Measurements from ENCODE around the gene MAP3K14. TPM values are rescaled to one million over a fixed set of nuclear protein-coding genes. Genes with fewer than 3 reads are reported as not detected.

MAP3K14 gene
- total RNA-seq, 1 donor from 2014 or later = 0.34 TPM

DNA sequence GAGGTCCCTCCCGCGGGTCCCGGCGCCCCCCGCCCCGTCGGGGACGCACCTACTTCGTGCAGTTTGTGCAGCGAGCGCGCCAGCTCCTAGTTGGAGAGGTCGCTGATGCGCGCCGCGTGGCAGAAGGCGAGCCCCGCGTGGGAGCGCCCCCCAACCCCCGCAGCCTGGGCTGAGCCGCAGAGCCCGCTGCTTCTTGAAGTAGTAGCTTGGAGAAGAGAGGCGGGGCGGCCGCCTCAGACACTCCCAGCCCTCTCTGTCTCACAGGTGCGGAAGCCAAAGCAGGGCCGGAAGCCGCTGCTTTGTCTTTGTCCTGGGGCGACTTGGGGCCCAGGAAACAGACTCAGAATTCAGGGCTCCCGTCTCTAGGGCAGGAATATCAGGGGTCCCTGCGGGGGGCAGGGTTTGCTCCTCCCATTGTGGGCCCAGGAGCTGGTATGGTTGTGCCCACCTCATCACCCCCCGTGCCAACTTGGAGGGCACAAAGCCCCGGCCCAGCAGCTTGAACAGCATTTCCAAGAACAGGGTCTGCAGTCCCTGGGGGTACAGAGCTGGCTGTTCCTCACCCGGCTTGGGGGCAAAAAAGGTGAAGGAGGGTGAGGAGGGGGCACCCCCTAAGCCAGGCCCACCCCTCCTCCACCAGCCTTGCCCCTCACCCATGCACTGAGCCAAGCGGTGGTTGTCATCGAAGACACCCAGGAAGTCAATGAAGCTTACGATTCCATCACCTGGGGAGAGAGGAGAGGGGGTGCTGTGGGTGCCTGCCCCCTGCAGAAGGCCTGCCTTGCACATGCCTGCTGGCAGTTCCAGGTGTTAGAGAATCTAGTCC, 68.5 kb downstream of the MAP3K14 start:
- TF ChIP-seq EZH2 (IDR thresholded peaks at IDR 0.05) (no peak), EZH2phosphoT487 (IDR thresholded peaks at IDR 0.05) (no peak)
- TF ChIP-seq, protein P1, sequence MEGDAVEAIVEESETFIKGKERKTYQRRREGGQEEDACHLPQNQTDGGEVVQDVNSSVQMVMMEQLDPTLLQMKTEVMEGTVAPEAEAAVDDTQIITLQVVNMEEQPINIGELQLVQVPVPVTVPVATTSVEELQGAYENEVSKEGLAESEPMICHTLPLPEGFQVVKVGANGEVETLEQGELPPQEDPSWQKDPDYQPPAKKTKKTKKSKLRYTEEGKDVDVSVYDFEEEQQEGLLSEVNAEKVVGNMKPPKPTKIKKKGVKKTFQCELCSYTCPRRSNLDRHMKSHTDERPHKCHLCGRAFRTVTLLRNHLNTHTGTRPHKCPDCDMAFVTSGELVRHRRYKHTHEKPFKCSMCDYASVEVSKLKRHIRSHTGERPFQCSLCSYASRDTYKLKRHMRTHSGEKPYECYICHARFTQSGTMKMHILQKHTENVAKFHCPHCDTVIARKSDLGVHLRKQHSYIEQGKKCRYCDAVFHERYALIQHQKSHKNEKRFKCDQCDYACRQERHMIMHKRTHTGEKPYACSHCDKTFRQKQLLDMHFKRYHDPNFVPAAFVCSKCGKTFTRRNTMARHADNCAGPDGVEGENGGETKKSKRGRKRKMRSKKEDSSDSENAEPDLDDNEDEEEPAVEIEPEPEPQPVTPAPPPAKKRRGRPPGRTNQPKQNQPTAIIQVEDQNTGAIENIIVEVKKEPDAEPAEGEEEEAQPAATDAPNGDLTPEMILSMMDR (IDR thresholded peaks at IDR 0.05) = no peak
- peak; percentile 81 for DNase-seq (ENCODE audit: low spot score)
- H3K36me3 Mint-ChIP-seq = no peaks in the 10 kb centered on the region
- H3F3A ChIP-seq (ENCODE audit: low read depth) = peaks cover 7% of the 10 kb centered on the region
- H3K27me3 Mint-ChIP-seq (ENCODE audit: insufficient read depth, low read depth) = peaks cover 14% of the 10 kb centered on the region
- peak overlapping the region; percentile 91 for H3K4me3 Mint-ChIP-seq
- no peaks in the 10 kb centered on the region for H3K9me3 Mint-ChIP-seq
- H3K4me2 ChIP-seq = peak overlapping the region; percentile 72
- H3K27ac Mint-ChIP-seq = no peak overlapping the region
- H3K4me1 ChIP-seq = peaks cover 5% of the 10 kb centered on the region
- peaks cover 8% of the 10 kb centered on the region for H4K20me1 ChIP-seq (ENCODE audit: low read depth)
- H2AFZ ChIP-seq (replicated peaks) = peak overlapping the region; percentile 43
- peak overlapping the region; percentile 77 for H3K4me3 ChIP-seq
- H3K27ac ChIP-seq = peak overlapping the region; percentile 16
- no peaks in the 10 kb centered on the region for H3K36me3 ChIP-seq
- peaks cover 16% of the 10 kb centered on the region for H3K79me2 ChIP-seq (ENCODE audit: low read depth)
- H3K27me3 ChIP-seq = no peaks in the 10 kb centered on the region
- no peak overlapping the region for H3K9ac ChIP-seq
- H3K9me3 ChIP-seq (ENCODE audit: low read depth) = no peaks in the 10 kb centered on the region
- H3K4me1 Mint-ChIP-seq = peaks cover 7% of the 10 kb centered on the region

DNA sequence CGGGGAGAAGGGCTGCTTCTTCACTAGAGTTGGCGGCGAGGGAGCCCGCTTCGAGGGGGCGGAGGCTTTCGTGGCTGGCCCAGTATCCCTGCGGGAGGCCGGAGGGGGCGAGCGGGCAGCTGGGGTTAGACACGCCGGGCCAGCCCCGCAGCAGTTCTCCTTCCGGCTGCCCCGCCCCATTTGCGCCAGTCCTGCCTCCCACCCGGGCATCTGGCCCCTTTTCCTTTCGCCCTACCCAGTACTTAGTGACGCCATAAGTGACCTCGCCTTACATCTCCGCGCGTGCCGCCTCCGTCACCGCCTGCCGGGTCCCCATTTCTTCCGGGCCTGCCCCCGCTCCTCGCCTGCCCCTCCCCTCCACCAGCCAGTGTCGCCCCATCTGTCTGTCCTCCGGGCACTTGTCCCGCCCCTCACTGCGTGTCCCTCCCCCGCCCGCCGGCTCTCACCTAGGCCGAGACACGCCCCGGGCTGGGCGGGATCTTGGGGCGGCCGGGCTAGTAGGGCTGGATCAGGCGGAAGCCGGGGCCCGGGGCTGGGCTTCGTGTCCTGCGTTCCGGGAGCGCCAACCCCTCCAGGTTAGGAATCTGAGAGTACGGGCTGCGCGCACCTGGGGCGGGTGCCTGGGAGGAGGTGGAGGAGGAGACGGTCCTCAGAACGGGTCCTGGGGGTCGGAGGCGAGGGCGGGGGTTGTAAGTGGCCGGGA, 69.2 kb downstream of the MAP3K14 start:
- Histone ChIP-seq H3K9me3 (ENCODE audit: low read depth) (no peaks in the 10 kb centered on the region), H3K4me3 (peak overlapping the region; percentile 77), H2AFZ (replicated peaks) (peak overlapping the region; percentile 65), H3K79me2 (ENCODE audit: low read depth) (peaks cover 16% of the 10 kb centered on the region), H3K9ac (no peak overlapping the region), H3K36me3 (no peaks in the 10 kb centered on the region), H3K4me2 (peak overlapping the region; percentile 72), H3K4me1 (peaks cover 5% of the 10 kb centered on the region), H4K20me1 (ENCODE audit: low read depth) (peaks cover 8% of the 10 kb centered on the region), H3K27ac (peak overlapping the region; percentile 65), H3K27me3 (no peaks in the 10 kb centered on the region), H3F3A (ENCODE audit: low read depth) (peaks cover 15% of the 10 kb centered on the region)
- no peaks in the 10 kb centered on the region for H3K36me3 Mint-ChIP-seq
- TF ChIP-seq EZH2 (IDR thresholded peaks at IDR 0.05) (peak; percentile 7), EZH2phosphoT487 (IDR thresholded peaks at IDR 0.05) (no peak)
- peak overlapping the region; percentile 60 for H3K27ac Mint-ChIP-seq
- peak; percentile 99 for DNase-seq (ENCODE audit: low spot score)
- peaks cover 17% of the 10 kb centered on the region for H3K27me3 Mint-ChIP-seq (ENCODE audit: insufficient read depth, low read depth)
- H3K9me3 Mint-ChIP-seq = no peaks in the 10 kb centered on the region
- H3K4me1 Mint-ChIP-seq = peaks cover 9% of the 10 kb centered on the region
- peak overlapping the region; percentile 91 for H3K4me3 Mint-ChIP-seq

DNA sequence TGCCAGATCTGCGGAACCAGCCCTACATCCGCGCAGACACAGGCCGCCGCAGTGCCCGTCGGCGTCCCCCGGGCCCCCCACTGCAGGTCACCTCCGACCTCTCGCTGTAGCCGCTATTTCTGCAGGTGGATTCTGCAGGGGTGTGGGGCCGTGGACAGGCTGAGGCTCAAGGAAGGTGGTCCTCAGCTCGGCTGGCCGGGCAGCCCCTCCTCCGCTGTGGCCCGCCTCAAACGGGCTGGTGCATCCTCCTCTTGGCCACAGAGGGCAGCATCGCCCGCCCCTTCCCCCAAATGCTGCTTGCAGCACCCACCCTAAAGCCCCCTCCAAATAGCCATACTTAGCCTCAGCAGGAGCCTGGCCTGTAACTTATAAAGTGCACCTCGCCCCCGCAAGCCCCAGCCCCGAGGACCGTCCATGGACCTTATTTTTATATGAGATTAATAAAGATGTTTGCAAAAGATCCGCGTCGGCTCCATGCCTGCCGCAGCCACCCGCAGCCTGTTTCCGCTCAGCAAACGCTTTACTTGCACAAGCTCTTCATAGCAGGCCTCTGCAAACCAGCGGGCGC, 69.9 kb downstream of the MAP3K14 start:
- peak overlapping the region; percentile 72 for H3K4me2 ChIP-seq

More for the DNA sequence above, 69.9 kb downstream of the MAP3K14 start:
- Mint-ChIP-seq H3K27ac (peak overlapping the region; percentile 60), H3K9me3 (no peaks in the 10 kb centered on the region), H3K4me1 (peaks cover 10% of the 10 kb centered on the region), H3K4me3 (peak overlapping the region; percentile 91), H3K36me3 (no peaks in the 10 kb centered on the region), H3K27me3 (ENCODE audit: insufficient read depth, low read depth) (peaks cover 19% of the 10 kb centered on the region)
- H3K4me3 ChIP-seq = peak overlapping the region; percentile 77
- H3K4me1 ChIP-seq = peaks cover 5% of the 10 kb centered on the region
- DNase-seq (ENCODE audit: low spot score) = peak; percentile 89
- peak; percentile 22 for TF ChIP-seq EZH2 (IDR thresholded peaks at IDR 0.05)
- no peak for TF ChIP-seq EZH2phosphoT487 (IDR thresholded peaks at IDR 0.05)
- TF ChIP-seq, protein P1 (IDR thresholded peaks at IDR 0.05) = peak; percentile 76
- H3K27ac ChIP-seq = peak overlapping the region; percentile 65
- H3K27me3 ChIP-seq = no peaks in the 10 kb centered on the region
- no peaks in the 10 kb centered on the region for H3K9me3 ChIP-seq (ENCODE audit: low read depth)
- peaks cover 16% of the 10 kb centered on the region for H3K79me2 ChIP-seq (ENCODE audit: low read depth)
- no peaks in the 10 kb centered on the region for H3K36me3 ChIP-seq
- peaks cover 8% of the 10 kb centered on the region for H4K20me1 ChIP-seq (ENCODE audit: low read depth)
- no peak overlapping the region for H3K9ac ChIP-seq
- peak overlapping the region; percentile 65 for H2AFZ ChIP-seq (replicated peaks)
- H3F3A ChIP-seq (ENCODE audit: low read depth) = peaks cover 21% of the 10 kb centered on the region

All from neural progenitor cell (in vitro differentiated cells).